Naive thymus-derived CD4-positive, alpha-beta T cell (primary cell): ENCODE measurements around the gene BTBD8. TPM values are rescaled to one million over a fixed set of nuclear protein-coding genes. Genes with fewer than 3 reads are reported as not detected.

Experiments used
- ATAC-seq: fragments of 150-1000 bp; cut with Tn5 transposase; 2 replicates; pipeline ENCODE4 v1.10.0; 2021; ENCODE audit warnings: mild to moderate bottlenecking, moderate library complexity
- CTCF ChIA-PET: fragments of 350-600 bp; sonication (Branson Sonifier 250); formaldehyde crosslinking; loops from one replicate; lab custom pipeline; 2021; ENCODE audit warnings: antibody characterized with exemption; lab: Charles Lee
- POLR2A ChIA-PET: fragments of 350-600 bp; sonication (Branson Sonifier 250); formaldehyde crosslinking; loops from one replicate; lab custom pipeline; 2021; ENCODE audit warnings: antibody characterized with exemption, inconsistent platforms; lab: Charles Lee
- DNase-seq, 9 donors: peaks; one replicate each; pipeline versions ENCODE4 v3.0.0 to v3.0.0-alpha.2; 2020 to 2022; ENCODE audit warnings: mixed read lengths in 1 of 9
- H3K27ac ChIP-seq: one replicate; pipeline ENCODE4 v1.7.0; 2013; ENCODE audit warnings: mild to moderate bottlenecking, low read depth, low read length, moderate library complexity
- H3K27me3 ChIP-seq, 2 donors: one replicate each; pipeline ENCODE4 v1.7.0; 2013; ENCODE audit warnings: low read length in 2 of 2, mild to moderate bottlenecking in 2 of 2, moderate library complexity in 2 of 2; ENCODE audit not compliant: control insufficient read depth in 2 of 2, insufficient read depth in 2 of 2
- H3K36me3 ChIP-seq, 3 experiments: 1 replicate in 2 of 3; 2 replicates in 1 of 3; pipeline ENCODE4 v1.7.0; 2013; ENCODE audit warnings: low read length in 3 of 3, mild to moderate bottlenecking in 3 of 3, moderate library complexity in 1 of 3; ENCODE audit not compliant: insufficient read depth in 3 of 3, control insufficient read depth in 2 of 3
- H3K4me1 ChIP-seq, 2 donors: one replicate each; pipeline ENCODE4 v1.7.0; 2013; ENCODE audit warnings: low read length in 2 of 2, mild to moderate bottlenecking in 2 of 2, moderate library complexity in 1 of 2; ENCODE audit not compliant: control insufficient read depth in 2 of 2, insufficient read depth in 2 of 2
- H3K4me3 ChIP-seq: 2 replicates; pipeline ENCODE4 v1.7.0; 2013; ENCODE audit warnings: mild to moderate bottlenecking, low read length
- H3K9me3 ChIP-seq, 3 experiments: 1 replicate in 2 of 3; 2 replicates in 1 of 3; pipeline ENCODE4 v1.7.0; 2013; ENCODE audit warnings: low read length in 3 of 3; ENCODE audit not compliant: control insufficient read depth in 2 of 3
- H3K27ac Mint-ChIP-seq, 9 donors: one replicate each; pipeline ENCODE4 v1.8.0; 2020 to 2022; ENCODE audit warnings: mixed read lengths in 9 of 9, mild to moderate bottlenecking in 8 of 9, moderate library complexity in 5 of 9, inconsistent platforms in 2 of 9
- H3K27me3 Mint-ChIP-seq, 5 donors: one replicate each; pipeline ENCODE4 v1.8.0; 2021 to 2022; ENCODE audit warnings: mixed read lengths in 5 of 5, mild to moderate bottlenecking in 1 of 5
- H3K36me3 Mint-ChIP-seq, 5 donors: one replicate each; pipeline ENCODE4 v1.8.0; 2020 to 2022; ENCODE audit warnings: mixed read lengths in 5 of 5, mild to moderate bottlenecking in 3 of 5, inconsistent platforms in 1 of 5
- H3K4me1 Mint-ChIP-seq, 7 donors: one replicate each; pipeline ENCODE4 v1.8.0; 2020 to 2022; ENCODE audit warnings: mixed read lengths in 7 of 7, mild to moderate bottlenecking in 3 of 7, inconsistent platforms in 1 of 7
- H3K4me3 Mint-ChIP-seq, 10 donors: one replicate each; pipeline ENCODE4 v1.8.0; 2020 to 2022; ENCODE audit warnings: mild to moderate bottlenecking in 10 of 10, mixed read lengths in 10 of 10, moderate library complexity in 6 of 10, inconsistent platforms in 2 of 10
- H3K9me3 Mint-ChIP-seq, 11 donors: one replicate each; pipeline ENCODE4 v1.8.0; 2020 to 2022; ENCODE audit warnings: mixed read lengths in 11 of 11, mild to moderate bottlenecking in 4 of 11, inconsistent platforms in 1 of 11, moderate library complexity in 1 of 11
- intact Hi-C, 2 donors: fragments of 100-400 bp; cut with micrococcal nuclease; formaldehyde crosslinking; loops; one replicate each; pipeline ENCODE4 v1.15.1; 2023
- polyA plus RNA-seq, 2 donors: library from polyadenylated mRNA; unstranded; fragments of 300-500 nt; fragmentation: Illumina TruSeq; gene quantifications; one replicate each; pipeline ENCODE4 v1.2.3, GENCODE V29; 2021
- total RNA-seq, 6 experiments: library from RNA in 5 of 6; stranded (reverse) in 5 of 6; gene quantifications; 1 replicate in 5 of 6; 2 replicates in 1 of 6; pipeline ENCODE4 v1.2.3 and lab custom pipeline; 2021 to 2026

The BTBD8 gene
- total RNA-seq (10 to 100 TPM in 1 of 5 experiments, 1 to 10 TPM in 4; 2.4 to 11.4 (median 5.3) TPM), polyA plus RNA-seq (1 to 10 TPM; 1.7 to 1.9 TPM), total RNA-seq (lab: John Stamatoyannopoulos, UW) (20.5 reads per million, percentile 51 among the genes with 10 or more reads in this experiment)

DNA sequence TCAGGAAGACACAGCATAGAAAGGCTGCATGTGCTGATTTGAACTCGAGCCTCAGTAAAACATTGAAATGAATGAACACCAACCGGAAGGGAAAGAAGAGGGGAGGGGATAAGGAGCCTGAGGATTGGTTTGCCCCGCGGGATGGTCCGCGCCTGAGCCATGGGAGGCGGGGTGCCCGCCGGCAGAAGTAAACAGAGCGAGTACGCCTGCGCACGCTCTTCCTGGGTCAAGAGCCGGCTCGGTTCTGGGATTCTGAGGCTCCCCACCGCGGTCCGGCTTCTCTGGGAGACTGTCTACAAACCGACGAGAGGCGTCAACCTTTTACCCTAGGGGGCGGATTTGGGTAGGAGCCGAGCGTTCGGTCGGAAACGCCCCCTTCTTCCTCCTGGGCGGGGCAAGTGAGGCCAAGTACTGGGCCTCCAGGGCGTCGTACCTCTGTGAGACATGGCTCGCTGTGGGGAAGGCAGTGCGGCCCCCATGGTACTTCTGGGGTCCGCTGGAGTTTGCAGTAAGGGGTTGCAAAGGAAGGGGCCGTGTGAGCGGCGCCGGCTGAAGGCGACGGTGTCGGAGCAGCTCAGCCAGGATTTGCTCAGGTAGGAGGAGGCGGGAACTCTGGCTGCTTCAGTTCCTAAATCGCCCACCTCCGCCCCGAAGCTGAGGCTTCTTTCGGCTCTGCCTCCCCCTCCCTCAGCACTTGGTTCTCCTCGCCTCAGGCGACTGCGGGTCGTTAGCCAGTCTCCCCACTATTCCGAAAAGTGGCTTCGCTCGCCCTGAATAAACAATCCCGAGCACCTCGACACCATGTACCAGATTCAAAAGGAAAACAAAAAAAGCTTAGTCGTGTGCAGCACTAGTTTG, at the start of gene BTBD8:
Gene BTBD8 (plus strand): TSS at position 218 of the 858 bp plus-strand sequence. CDS start 227 bp downstream, at position 445.
- peaks cover 0 to 16% (median 4%) of the 10 kb centered on the region in 5 donors for H3K36me3 Mint-ChIP-seq
- POLR2A ChIA-PET: interaction anchor here (0.6 to 1.8 kb wide), 6 partner anchors 8 to 500 kb away, joined by 3 to 9 read pairs (median 4); no protein-coding TSS in a partner anchor
- intact Hi-C loops: loop anchor here (1.0 to 5.0 kb wide), 12 partner anchors 48 to 1058 kb away; partner anchors contain the start of genes CDC7 (in 2 of the 2), GFI1 (in 1 of the 2), GLMN (in 1 of the 2) and RPL5 (in 1 of the 2)

DNA sequence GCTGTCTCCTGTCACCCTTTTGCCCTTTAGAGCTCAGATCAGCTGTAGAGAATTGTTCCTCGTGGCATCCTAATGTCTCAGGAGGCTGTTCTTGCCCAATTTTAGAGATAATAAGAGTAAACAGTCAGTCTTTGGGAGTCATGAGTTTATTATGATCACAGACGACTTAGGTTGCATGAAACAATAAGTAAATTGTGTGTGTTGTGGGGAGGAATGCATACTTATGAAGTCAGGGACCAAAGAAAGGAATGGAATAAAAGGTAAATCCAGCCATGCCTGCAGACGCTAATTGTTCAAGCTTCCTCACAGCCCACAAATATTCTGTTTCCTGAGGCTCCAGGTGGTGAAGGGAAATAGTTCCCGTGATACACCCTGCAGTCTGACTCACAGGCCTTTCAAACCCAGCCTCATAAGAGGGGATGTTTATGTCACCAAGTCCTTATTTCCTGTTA, 49.5 kb upstream of the BTBD8 start:
- Histone ChIP-seq H3K4me1 (peaks cover 4 to 7% of the 10 kb centered on the region in 2 donors), H3K27ac (no peak overlapping the region), H3K9me3 (no peaks in the 10 kb centered on the region), H3K27me3 (peaks cover 0 to 3% of the 10 kb centered on the region in 2 donors), H3K4me3 (peak overlapping the region; percentile 55), H3K36me3 (no peaks in the 10 kb centered on the region)
- H3K27ac Mint-ChIP-seq: peak overlapping the region in 4 of 9 donors; percentile 16 to 63 (median 52)
- H3K36me3 Mint-ChIP-seq: peaks cover 0 to 4% (median 0%) of the 10 kb centered on the region in 5 donors
- DNase-seq (peak in 1 of 9 donors; percentile 5), ATAC-seq (no peak)
- peak overlapping the region; percentile 70 to 87 (median 80) for H3K4me3 Mint-ChIP-seq
- ChIA-PET CTCF (interaction anchor here (1.0 kb wide), 1 partner anchor 86 kb away, joined by 3 read pairs; no protein-coding TSS in a partner anchor), POLR2A (no interaction called here)
- H3K27me3 Mint-ChIP-seq: peaks cover 16 to 40% (median 20%) of the 10 kb centered on the region in 5 donors
- H3K9me3 Mint-ChIP-seq: peaks cover 0 to 6% (median 0%) of the 10 kb centered on the region in 11 donors
- intact Hi-C loops: loop anchor here (5.0 kb wide), 2 partner anchors 52 to 148 kb away; partner anchors contain the start of gene BTBD8 (in 1 of the 2)
- peaks cover 5 to 24% (median 18%) of the 10 kb centered on the region in 7 donors for H3K4me1 Mint-ChIP-seq

More for the DNA sequence above, at the start of gene BTBD8:
- DNase-seq (peak; percentile 67 to 87 (median 85)), ATAC-seq (peak; percentile 98)
- Histone ChIP-seq H3K36me3 (no peaks in the 10 kb centered on the region), H3K4me3 (peak within 1 kb of the TSS; percentile 79), H3K4me1 (peaks cover 0 to 3% of the 10 kb centered on the region in 2 donors), H3K27ac (peak within 1 kb of the TSS; percentile 74), H3K27me3 (no peaks in the 10 kb centered on the region), H3K9me3 (no peaks in the 10 kb centered on the region)
- Mint-ChIP-seq H3K4me3 (peak within 1 kb of the TSS; percentile 87 to 99 (median 98)), H3K27ac (peak within 1 kb of the TSS; percentile 85 to 97 (median 93)), H3K27me3 (no peaks in the 10 kb centered on the region), H3K9me3 (peaks cover 0 to 10% (median 3%) of the 10 kb centered on the region in 11 donors), H3K4me1 (peaks cover 5 to 36% (median 29%) of the 10 kb centered on the region in 7 donors)
- CTCF ChIA-PET: interaction anchor here (0.5 to 1.1 kb wide), 3 partner anchors 83 to 924 kb away, joined by 3 to 5 read pairs (median 3); no protein-coding TSS in a partner anchor

DNA sequence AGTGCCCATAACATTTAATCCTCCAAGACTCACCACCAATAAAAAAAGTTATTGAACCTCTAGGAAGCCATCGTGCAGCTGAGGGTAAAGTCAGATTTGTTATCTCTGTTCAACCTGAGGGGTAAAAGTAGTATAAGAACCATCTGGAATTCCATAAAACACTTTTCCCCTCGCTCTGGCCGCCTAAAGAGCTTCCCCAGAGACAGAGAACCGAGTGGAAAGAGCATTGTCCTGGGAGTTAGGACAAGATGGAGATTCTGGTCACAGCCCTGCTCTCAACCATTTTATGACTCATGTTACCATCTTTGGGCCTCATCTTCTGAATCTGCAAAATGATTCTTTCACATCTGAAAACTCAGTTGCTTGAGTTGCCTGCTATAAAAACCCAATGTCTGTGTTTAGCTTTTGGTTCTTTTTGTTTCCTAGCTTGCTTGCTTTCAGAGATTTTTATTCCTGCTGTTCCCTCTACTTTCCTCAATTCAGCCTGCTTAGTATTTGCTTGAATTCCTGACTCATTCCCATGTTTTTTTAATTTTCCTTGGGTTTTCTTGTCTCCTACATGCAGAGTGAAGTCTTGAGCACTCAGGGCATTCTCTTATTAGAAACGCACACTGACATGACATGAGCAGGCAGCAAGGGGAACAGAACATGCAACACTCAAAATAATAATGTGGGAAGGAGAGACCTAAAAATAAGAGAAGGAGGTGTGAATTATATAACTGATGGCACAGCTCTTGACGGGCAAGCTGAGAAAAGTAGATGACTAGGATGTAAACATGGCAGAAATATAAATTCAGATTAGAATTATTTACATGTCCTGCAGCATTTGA, 48.6 kb upstream of the BTBD8 start:
- Mint-ChIP-seq H3K36me3 (peaks cover 0 to 4% (median 0%) of the 10 kb centered on the region in 5 donors), H3K4me1 (peaks cover 5 to 24% (median 18%) of the 10 kb centered on the region in 7 donors), H3K4me3 (peak overlapping the region in 4 of 10 donors; percentile 70 to 87 (median 84)), H3K27me3 (peaks cover 17 to 44% (median 27%) of the 10 kb centered on the region in 5 donors), H3K9me3 (peaks cover 0 to 6% (median 0%) of the 10 kb centered on the region in 11 donors), H3K27ac (peak overlapping the region in 2 of 9 donors; percentile 2 to 9)
- CTCF ChIA-PET: interaction anchor here (1.0 kb wide), 1 partner anchor 85 kb away, joined by 3 read pairs; no protein-coding TSS in a partner anchor
- no peak overlapping the region for H3K27ac ChIP-seq
- ATAC-seq (no peak), DNase-seq (no peak)
- intact Hi-C loops: loop anchor here (5.0 kb wide), 2 partner anchors 51 to 149 kb away; partner anchors contain the start of gene BTBD8 (in 1 of the 2)
- H3K4me3 ChIP-seq: no peak overlapping the region
- peaks cover 4 to 7% of the 10 kb centered on the region in 2 donors for H3K4me1 ChIP-seq
- no peaks in the 10 kb centered on the region for H3K9me3 ChIP-seq
- peaks cover 0 to 3% of the 10 kb centered on the region in 2 donors for H3K27me3 ChIP-seq
- POLR2A ChIA-PET: no interaction called here
- H3K36me3 ChIP-seq: no peaks in the 10 kb centered on the region

- Histone ChIP-seq H3K4me3 (no peak overlapping the region), H3K27ac (no peak overlapping the region), H3K4me1 (no peaks in the 10 kb centered on the region), H3K9me3 (no peaks in the 10 kb centered on the region), H3K27me3 (no peaks in the 10 kb centered on the region), H3K36me3 (no peaks in the 10 kb centered on the region)
- Mint-ChIP-seq H3K36me3 (peaks cover 0 to 3% (median 0%) of the 10 kb centered on the region in 5 donors), H3K4me1 (no peaks in the 10 kb centered on the region), H3K27me3 (peaks cover 3 to 10% (median 6%) of the 10 kb centered on the region in 5 donors), H3K4me3 (no peak overlapping the region), H3K9me3 (no peaks in the 10 kb centered on the region), H3K27ac (no peak overlapping the region)
- intact Hi-C loops: no loop called here
- POLR2A ChIA-PET: no interaction called here
- ATAC-seq (no peak), DNase-seq (no peak)
- CTCF ChIA-PET: no interaction called here
Measured at GRCh38 chr1:92037400-92037799, 42.7 kb upstream of the BTBD8 start.

GRCh38 chr1:92038695-92039346, 41.3 kb upstream of the BTBD8 start:
- no peaks in the 10 kb centered on the region for H3K36me3 ChIP-seq
- no peak for ATAC-seq
- POLR2A ChIA-PET: no interaction called here
- CTCF ChIA-PET: no interaction called here
- intact Hi-C loops: no loop called here
- no peaks in the 10 kb centered on the region for H3K4me1 ChIP-seq
- H3K4me1 Mint-ChIP-seq: no peaks in the 10 kb centered on the region
- no peak overlapping the region for H3K4me3 Mint-ChIP-seq
- DNase-seq: no peak
- no peak overlapping the region for H3K27ac ChIP-seq
- no peak overlapping the region for H3K4me3 ChIP-seq
- H3K9me3 ChIP-seq: no peaks in the 10 kb centered on the region
- H3K36me3 Mint-ChIP-seq: peaks cover 0 to 3% (median 0%) of the 10 kb centered on the region in 5 donors
- peaks cover 0 to 9% (median 6%) of the 10 kb centered on the region in 5 donors for H3K27me3 Mint-ChIP-seq
- no peaks in the 10 kb centered on the region for H3K27me3 ChIP-seq
- no peak overlapping the region for H3K27ac Mint-ChIP-seq
- H3K9me3 Mint-ChIP-seq: no peaks in the 10 kb centered on the region
